Activated CD4-positive, alpha-beta T cell treated with anti-CD3 and anti-CD28 coated beads for 48 hours (primary cell): ENCODE data around the gene CTIF.

ENCODE experiments used
- DNase-seq: peaks from one replicate; pipeline ENCODE4 v3.0.0-alpha.2; 2020

Gene CTIF

DNA sequence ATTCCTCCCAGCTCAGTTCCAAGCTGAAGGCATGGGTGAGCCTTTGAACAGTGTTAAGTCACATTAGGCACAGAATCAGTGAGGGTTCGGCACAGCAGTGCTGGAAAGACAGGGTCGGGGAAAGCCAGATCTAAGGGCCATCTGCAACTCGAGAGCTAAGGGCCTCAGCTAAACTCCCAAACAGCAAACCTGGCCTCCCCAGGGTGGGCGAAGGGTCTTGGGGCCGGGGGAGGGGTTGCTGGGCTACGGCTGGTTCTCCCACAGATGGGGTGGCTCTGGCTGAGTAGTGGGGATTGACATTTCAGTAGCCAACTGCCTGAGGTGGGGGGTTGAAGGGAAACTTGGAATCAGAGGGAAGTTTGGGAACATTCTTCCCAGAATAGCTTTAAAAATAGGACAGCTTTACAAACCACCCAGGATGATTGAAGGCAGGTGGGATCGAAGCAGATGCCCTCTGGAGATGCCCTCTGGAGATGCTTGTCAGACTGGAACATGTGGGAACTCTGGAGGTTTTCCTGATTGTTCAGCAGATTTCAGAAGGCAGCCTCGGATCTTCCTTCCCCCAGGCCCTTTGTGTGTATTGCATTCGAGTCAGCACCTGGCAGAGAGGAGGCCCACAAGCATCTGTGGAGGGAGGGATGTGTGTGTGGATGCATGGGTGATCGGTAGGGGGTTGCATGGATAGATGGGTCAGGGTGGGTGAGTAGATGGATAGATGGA lies 255.6 kb downstream of the CTIF start:
- DNase-seq, result no peak

DNA sequence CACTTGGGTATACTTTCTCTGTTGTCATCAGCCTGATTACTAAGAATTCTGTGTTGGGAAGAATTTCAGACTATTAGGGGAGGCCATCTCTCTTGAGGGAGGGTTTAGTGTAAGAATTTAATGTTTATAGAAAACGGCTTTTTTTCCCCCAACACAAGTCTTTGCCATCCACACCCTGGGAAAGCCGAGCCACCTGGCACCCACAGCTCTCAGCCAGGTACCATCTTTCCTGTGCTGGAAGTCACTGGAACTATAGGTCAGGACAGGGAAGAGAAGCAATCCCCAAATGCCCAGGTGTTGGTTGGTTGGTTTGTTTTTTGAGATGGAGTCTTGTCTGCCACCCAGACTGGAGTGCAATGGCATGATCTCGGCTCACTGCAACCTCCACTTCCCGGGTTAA lies 256.9 kb downstream of the CTIF start:
- DNase-seq, result no peak

DNA sequence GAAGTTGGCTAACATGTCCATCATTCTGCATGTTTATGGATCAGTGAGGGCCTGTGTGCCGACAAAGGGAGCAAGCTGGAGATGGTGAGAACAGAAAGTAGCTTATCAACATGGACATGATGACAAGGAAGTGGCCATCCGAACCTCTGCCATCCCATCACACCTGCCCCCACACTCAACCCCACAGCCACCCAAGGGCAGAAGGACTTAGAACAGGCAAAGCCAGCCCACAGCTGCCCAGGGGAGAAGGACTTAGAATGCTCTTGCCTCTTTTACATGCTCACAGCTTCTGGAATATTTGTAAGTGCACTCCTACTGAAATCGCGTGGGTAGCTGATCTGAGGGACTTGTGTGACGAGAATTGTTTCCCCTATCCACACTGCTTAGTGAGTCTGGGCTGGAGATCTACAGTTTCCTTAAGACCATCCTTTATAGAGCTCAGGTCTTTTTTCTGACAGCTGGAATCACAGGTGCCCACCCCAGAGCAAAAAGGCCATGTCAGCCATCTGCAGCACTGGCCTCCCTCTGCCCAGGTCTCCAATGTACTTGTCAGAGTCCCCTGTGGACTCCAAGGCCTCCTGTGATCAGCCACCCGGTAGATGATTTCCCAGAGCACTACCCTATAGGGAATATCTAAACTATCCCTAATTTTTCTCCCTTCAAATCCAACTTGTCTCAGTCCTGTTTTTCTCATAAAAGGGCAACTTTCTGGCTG lies 257.8 kb downstream of the CTIF start:
- DNase-seq, result no peak

DNA sequence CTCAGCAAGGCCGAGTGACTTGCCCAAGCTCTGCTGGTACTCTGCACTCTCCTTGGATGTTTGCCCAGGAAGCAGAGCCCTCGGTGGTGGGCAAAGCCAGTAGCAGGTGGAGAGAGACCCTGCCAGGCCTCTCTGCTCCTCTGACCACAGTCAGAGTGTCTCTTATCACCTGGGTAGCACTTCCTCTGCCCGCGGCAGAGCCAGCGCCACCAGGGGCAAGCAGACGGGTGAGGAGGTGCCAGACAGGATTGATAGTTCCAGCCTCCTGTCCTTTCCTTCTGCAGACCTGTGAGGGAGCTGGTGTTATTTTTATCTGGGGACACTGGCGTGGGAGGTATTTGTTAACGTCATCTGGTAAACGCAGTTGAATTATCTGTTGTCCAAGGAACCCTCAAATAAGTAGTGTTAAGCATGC lies 259.0 kb downstream of the CTIF start:
- no peak for DNase-seq

DNA sequence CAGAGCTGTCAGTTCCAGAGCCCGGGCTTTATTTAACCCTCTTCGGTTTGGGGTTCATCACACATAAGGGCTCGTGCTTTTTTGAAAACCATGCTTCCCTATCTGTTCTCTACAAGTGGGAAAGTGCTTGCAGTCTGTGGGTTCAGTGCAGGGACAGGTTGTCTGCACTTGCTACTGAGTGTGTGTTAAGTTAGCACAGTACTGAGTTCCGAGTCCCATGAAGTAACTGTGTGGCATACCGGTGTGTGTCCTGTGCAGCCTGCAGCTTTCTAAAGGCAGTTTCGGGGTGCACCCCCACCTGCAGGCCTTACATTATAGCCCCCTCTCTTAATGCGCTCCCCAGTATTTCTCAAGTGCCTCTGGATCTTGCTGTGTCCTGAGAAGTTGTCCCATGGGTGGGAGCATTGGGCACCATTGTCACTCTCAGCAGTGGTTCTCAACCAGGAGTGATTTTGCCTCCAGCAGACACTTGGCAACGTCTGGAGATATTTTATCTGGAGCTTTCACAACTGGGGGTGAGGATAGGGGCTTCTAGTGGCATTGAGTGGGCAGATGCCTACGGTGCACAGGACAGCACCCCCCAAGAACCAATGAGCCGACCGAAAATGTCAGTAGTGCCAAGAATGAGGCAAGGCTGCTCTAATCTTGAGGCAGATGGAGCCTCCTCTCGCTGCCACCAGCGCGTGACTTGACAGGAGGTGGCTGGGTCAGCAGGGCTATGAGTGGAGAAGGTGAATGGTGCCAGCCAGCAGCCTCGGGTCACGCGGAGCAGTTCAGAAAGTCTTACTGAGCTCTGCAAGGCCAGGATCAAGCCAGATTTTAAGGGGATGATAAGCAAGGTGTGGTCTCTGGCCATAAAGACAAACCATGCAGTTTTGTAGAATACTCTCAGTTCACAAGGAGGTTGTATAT lies 259.8 kb downstream of the CTIF start:
- DNase-seq, result no peak

DNA sequence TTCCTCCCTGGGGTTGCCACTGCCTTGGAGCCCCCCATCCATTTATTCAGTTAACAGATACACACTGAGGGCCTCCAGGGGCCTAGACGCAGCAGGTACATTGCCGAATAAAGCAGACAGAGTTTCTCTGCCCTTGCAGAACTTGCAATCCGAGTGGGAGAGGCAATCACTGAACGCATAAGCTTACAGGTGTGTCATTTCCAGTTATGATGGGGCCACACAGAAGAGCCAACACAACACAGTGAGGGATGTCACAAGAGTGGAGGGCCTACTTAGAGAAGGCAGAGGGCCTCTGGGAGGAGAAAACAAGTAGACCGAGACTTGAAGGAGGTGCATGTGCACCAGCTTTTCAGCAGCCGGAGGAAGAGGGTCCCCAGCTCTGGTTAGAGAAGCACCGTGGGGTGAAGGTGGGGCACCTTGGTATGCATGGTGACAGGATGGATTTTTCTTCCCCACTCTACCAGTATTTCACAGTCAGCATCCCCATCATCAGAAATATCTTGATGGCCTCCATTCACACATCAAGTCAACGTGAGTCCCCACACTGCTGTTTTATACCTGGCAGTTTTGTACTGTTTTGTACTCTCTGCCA lies 261.0 kb downstream of the CTIF start:
- DNase-seq, result peak; percentile 5

DNA sequence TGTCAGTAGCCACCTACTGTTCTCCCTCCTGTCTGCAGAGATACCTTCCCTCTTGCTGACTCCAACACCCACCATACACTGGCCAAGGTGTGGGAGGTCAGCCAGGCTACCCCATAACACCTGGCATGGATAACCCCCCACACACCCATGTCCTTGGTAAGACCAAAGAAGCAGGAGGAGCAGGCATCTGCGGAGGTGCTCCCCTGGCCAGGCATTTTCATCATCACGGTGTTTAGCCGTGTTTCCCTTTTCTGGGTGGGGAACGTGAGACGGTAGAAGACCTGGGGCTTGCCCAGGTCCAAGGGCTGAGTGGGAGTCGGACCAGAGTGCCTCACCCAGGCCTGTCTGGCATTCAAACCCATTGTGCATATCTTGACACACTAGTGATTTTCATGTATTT lies 261.6 kb downstream of the CTIF start:
- DNase-seq, result peak; percentile 1

DNA sequence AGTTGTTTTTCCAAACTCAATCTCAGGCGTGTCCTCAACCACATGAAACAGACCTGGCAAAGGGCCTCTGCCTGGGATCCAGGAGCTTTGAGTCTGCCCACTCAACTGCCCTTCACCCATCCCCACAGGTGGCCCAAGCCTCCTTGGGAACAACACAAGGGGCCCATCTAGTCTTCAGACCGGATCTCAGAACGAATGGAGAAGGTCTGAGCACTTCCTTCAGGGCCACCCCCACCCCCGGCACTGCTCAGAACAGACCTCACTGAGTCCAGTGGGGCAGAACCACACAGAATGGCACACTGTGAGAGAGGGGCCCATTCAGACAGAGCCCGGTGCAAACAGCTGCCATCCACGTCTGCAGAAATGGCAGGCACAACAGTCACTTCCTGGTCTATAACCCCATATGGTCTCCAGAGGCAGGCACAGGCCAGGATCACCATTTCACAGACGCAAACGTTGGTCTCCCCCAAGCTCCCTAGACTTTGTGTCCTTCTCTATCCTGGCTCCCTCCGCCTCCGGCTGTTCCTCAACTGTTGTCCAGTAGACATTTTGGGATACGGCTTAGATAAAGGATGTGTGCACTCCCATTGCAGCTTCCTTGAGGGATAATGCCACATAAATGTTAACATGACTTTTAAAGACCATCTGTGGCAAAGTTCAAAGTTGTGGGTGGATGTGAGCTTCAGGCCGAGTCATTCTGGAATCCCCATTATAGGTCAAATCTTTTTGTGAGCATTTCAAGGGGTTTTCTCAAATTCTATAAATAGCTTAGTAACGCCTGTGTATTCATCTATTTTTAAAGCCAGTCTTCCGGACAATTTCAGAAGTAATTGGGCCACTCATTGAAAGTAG lies 262.3 kb downstream of the CTIF start:
- peak; percentile 41 for DNase-seq

DNA sequence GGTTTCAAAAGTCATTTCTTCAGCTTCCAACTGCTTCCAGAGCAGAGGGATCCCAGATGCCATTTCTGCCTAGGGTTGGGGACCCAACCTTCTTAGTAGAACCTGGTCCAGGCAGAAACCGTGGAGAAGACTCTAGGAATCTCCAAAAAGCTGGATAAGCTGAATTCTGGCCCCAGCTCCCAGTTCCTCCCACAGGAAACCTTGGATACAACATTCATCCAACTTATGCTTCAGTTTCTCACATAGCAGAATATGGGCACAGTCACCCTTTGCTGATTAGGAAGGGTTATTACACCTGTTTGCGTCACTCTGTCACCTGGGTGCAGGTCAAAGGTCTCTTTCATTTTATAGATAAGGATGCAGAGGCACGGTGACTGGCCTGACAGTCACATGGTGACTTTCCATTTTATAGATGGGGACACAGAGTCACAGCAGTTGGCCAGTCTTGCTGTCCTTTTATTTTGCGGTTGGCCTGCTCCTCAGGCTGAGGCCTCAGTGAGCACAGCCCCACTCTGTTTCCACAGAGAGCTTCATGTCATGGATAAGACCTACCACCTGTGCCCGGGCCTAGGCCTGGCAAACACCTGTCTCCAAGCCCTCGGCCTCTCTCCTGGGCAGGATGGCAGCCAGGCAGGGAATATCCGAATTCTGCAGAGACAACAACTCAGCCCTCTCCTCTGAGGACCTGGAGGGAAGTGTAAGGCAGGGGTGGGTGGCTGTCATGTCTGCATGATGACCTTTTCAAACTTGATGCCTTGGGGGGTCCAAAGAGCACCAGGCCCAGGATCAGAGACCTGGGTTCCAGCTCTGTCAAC lies 263.1 kb downstream of the CTIF start:
- DNase-seq, result peak; percentile 5

DNA sequence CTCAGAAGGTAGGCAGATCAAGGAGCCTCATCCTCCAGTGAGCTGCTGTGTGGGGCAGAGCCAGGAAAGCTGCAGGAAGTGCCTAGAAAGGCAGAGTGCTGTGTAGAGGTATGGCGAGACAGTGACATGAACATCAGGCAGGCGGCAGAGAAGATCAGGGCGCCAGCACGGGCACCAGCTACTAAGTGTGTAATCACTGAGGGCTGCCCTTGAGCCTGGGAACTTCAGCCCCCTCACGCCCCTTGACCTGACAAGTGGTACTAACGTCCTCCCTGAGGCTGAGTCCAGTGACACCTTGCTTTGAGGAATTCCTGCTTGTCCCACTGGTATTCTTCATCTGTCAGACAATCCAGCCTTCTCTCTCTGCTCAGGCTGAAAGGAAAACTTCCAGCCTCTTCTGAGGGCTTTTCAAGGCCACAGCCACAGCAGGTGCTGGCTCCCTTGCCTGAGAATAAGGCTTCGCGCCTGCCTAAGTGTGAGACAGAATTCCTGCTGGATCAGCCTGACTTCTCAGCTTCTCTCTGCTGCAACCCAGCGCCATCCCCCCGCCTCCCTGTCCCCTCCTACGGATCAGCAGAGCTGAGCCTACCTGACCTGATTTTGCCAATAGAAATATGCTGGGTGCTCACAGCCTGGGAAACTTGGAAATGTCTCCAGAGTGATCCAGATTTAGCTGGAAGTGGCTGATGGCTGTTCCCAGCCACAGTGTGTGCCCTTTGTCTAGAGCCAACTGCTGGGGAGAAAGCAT lies 263.9 kb downstream of the CTIF start:
- peak; percentile 8 for DNase-seq

DNA sequence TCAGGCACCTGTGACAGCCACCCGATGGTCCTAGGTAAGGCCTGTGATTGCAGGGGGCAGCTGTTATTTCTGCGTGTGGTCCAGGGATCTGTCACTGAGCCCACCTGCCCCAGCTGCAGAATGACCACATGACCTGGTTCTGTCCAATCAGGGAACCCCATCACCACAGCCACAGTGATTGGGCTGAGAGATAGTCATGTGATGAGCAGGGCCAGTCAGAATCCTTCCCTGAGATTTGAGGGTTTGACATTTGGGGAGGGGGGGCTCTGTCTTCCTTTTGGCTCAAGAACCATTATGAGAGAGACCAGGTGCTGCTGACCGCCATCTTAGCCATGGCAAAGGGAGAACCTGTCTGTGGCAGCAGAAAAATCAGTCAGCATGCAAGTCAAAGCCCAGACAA lies 264.7 kb downstream of the CTIF start:
- peak; percentile 1 for DNase-seq

DNA sequence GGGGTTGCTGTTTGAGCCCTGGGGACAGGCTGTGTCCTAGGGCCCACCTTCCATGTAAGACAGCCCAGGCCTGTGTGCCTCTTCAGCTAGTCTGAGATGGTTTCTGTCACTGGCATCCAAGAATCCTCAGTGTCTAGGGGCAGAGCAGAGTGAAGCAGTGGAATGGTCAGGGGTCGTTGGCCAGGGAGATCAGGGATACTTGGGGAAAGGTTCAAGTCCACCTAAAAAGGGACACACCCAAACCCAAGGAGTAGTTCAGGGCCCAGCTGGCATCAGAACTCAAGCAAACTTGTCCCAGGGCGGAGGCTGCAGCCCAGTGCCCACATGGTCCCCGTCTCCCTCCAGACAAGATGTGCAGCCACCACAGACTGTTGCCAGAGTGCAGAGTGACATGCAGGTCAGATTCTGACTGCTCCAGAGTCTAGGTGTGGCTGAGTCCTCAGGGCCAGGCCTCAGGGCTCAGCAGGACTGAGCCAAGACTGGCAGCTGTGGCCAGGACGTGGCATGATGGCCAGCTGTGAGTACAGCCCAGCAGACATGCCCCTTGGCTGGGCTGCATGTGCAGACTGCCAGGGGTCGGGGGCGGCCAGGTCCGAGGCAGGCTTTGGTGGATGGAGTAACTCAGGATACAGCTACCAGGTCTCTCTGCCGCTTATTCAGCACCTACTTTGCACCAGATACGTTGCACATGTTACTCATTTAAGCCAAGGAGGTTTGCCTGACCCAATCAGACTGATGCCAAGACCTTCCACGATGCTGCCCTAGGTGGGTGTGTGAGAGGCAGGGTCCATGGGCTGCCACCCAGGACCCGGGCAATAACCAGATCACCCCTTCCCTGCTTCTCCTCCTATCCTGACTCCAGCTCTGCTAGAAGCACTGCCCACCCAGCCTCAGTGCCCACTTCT lies 265.4 kb downstream of the CTIF start:
- DNase-seq, result peak; percentile 2

DNA sequence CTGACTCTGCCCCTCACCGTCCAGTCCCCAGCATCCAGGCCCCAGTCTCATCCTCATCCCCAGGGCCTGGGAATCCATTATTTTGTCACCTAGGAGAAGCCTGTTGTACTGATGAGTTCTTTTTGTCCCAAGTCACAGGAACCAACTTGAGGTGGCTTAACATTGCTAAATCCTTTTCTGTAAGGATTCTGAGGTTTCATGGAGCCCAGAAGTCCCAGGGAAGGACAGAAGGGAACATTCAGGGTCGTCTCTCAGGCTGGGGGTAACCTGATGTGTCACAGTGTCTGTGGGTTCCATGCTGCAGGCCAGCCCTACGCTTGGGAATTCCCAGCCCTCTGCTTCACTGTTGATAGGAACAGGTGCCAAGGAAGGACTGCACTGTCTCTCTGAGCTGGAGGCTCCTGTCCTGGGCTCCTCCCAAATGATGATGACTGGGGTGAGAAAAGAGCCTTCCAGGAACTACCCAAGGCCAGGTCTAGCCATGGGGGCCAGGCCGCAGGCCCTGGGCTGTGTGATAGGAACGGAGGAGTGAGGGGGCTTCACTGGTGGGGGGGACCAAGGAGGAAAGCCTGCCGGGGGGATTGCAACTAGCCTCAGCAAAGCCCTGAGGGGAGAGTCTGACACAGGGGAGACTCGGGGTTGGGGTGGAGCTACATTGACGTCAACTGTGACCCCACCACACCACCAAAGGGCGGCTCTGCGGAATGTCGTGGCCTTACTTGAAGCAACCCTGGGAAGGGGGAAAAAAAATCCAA lies 266.2 kb downstream of the CTIF start:
- peak; percentile 2 for DNase-seq

DNA sequence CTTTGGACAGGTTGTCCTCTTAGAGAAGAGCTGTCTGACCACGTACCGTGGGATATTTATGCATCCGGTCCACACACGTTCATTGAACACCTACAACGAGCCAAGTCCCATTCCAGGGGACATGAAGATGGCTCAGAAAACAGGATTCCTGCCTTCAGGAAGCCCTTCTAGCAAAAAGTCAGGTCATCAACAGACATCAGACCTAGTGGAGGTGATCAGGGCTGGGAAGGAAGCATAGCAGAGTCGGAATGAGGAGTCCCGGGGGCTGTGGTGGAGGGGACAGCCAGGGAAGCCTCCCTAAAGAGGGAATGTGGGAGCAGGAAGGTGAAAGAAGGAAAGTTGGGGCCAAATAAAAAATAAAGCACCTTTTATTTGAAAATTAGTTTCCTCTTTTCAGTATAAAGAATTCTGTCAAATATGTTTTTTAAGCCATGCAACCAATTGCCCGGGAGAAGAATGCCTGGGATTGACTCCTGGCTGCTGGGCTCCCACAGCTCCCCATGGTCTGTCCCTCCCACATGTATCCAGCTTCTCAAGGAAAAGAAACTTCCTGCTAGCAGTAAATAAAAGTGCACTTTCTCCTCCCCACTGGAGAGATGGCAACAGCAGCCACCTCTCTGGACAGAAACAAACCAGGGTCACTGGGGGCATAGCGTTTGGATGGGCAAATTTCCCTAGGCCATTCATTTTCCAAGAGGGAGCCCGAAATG lies 267.1 kb downstream of the CTIF start:
- DNase-seq, result no peak

DNA sequence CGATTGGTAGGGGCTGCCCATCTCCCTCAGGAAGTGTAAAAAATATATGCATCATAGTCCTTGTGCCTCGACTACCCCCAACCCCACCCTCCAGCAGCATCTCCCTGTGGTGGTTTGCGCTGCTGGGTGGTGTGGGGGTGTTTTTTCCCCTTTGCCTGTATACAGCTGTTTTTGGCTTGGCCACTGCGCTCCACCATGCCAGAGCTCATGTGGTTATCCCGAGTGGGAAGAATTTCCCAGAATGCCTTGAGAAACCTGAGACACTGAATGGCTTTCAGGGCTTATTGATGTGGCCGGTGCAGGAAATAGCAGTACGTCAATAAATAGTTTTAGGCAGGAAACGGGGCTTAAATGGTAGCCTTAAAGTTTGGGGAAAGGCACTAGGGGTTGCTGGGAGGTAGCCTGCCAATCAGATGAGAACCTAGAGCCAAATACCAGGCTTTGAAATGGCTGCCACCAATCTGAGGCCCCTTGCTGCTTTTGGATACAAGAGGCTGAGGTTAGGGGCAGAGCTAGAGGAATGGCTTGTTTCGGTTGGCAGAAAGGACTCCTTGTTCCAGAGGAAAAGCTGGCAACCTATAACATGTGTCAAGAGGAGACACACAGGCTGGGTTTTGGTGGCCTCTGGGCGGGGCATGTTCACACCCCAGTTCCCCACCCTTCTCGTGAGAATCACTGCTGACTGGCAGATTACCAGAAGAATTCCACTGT lies 267.9 kb downstream of the CTIF start:
- peak; percentile 21 for DNase-seq

DNA sequence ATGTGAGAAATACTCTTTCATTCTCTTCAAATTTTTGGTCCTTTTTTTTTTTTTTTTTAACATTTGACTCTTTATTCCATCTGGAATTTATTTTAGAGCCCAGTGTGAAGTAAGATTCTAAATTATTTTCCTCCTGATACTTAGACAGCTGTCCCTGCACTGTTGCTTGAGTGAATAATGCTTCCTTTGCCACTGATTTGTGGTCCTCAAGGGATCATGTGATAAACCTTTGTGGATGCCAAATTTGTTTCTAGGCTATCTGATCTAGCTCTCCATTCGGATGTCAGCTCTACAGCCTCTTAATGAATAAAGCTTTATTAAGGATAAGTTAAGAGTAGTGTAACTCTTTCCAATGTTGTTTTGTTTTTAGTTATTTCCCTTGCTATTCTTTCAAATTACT lies 269.6 kb downstream of the CTIF start:
- DNase-seq, result no peak

DNA sequence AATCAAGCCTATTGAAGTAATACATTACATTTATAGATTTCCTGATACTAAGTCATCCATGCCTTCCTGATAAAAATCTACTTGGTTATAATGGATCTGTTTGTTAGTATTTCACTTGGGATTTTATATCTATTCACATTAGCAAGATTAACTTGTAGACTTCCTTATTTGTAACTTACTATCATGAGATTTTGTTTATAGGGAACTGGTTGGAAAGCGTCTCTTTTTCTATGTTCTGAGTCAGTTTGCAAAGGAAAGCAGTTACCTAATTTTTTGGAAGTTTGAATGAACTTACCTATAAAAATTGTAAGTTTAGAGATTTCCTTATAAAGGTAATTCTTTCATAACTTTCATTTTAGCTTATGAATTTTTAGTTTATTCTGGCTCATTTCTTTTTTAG lies 270.5 kb downstream of the CTIF start:
- no peak for DNase-seq
